Measurements from ENCODE around the gene CSE1L. TPM values are rescaled to one million over a fixed set of nuclear protein-coding genes. Genes with fewer than 3 reads are reported as not detected.

The CSE1L gene, protein sequence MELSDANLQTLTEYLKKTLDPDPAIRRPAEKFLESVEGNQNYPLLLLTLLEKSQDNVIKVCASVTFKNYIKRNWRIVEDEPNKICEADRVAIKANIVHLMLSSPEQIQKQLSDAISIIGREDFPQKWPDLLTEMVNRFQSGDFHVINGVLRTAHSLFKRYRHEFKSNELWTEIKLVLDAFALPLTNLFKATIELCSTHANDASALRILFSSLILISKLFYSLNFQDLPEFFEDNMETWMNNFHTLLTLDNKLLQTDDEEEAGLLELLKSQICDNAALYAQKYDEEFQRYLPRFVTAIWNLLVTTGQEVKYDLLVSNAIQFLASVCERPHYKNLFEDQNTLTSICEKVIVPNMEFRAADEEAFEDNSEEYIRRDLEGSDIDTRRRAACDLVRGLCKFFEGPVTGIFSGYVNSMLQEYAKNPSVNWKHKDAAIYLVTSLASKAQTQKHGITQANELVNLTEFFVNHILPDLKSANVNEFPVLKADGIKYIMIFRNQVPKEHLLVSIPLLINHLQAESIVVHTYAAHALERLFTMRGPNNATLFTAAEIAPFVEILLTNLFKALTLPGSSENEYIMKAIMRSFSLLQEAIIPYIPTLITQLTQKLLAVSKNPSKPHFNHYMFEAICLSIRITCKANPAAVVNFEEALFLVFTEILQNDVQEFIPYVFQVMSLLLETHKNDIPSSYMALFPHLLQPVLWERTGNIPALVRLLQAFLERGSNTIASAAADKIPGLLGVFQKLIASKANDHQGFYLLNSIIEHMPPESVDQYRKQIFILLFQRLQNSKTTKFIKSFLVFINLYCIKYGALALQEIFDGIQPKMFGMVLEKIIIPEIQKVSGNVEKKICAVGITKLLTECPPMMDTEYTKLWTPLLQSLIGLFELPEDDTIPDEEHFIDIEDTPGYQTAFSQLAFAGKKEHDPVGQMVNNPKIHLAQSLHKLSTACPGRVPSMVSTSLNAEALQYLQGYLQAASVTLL
- total RNA-seq, result 123 and 150 TPM in 2 replicates

GRCh38 chr20:49046087-49046900 lies at the start of gene CSE1L:
Gene CSE1L (plus strand): TSS chr20:49046312. CDS start chr20:49058464, 12,152 bp downstream.

Other genes starting within 250 kb of the CSE1L start
- 0.19 and 0.56 TPM in 2 replicates for gene PREX1, start 218.3 kb upstream of the CSE1L start, total RNA-seq
- gene ARFGEF2, start 124.6 kb upstream of the CSE1L start, total RNA-seq, result 13.1 and 16.5 TPM in 2 replicates
- gene STAU1, start 142.0 kb downstream of the CSE1L start, total RNA-seq, result 46.2 and 67.7 TPM in 2 replicates
- 34.9 TPM in 2 replicates for gene DDX27, start 173.1 kb downstream of the CSE1L start, total RNA-seq
- 12.2 and 18.3 TPM in 2 replicates for gene ZNFX1, start 231.7 kb downstream of the CSE1L start, total RNA-seq